Stimulated activated CD4-positive, alpha-beta T cell treated with anti-CD3 and anti-CD28 coated beads, Interleukin-4, amount 100 ng/mL, for 48 hours (primary cell): ENCODE results near the gene LANCL3.
"Not testable (repeated sequence)": the region's sequence is repeated elsewhere in the genome, so short reads cannot be mapped to it uniquely, and the experiment has no call there.

Experiments used
- DNase-seq, 2 donors: peaks; one replicate each; pipeline ENCODE4 v3.0.0-alpha.2; 2020; ENCODE audit warnings: low read depth in 2 of 2

LANCL3 gene

GRCh38 chrX:37571426-37572107 lies at the start of gene LANCL3:
TSS of gene LANCL3 (plus strand) at chrX:37571661. CDS start at chrX:37571871, 210 bp downstream.
- not testable (repeated sequence) for DNase-seq

- DNase-seq: not testable (repeated sequence)
These were observed 47.8 kb upstream of the LANCL3 start for GRCh38 chrX:37523673-37524072.

DNA sequence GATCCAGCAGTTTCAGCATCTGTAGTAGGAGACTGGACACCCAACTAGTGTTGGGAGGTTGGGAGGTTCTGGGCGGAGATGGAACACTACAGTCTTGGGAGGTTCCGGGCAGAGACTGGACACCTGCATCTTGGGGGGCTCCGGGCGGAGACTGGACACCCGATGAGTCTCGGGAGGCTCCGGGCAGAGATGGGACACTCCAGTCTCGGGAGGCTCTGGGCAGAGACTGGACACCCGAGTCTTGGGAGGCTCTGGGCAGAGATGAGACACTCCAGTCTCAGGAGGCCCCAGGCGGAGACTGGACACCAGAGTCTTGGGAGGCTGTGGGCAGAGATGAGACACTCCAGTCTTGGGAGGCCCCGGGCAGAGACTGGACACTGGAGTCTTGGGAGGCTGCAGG lies 29.5 kb upstream of the LANCL3 start:
- no peak for DNase-seq

GRCh38 chrX:37542791-37543190 lies 28.7 kb upstream of the LANCL3 start:
- no peak for DNase-seq

DNA sequence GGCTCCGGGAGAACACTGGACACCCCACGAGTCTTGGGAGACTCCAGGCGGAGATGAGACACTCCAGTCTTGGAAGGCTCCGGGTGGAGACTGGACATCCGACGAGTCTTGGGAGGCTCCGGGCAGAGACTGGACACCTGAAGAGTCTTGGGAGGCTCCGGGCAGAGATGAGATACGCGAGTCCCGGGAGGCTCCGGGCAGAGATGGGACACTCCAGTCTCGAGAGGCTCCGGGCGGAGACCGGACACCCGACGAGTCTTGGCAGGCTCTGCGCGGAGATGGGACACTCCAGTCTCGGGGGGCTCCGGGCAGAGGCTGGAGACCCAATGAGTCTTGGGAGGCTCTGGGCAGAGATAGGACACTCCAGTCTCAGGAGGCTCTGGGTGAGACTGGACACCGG lies 28.1 kb upstream of the LANCL3 start:
- DNase-seq: no peak

DNA sequence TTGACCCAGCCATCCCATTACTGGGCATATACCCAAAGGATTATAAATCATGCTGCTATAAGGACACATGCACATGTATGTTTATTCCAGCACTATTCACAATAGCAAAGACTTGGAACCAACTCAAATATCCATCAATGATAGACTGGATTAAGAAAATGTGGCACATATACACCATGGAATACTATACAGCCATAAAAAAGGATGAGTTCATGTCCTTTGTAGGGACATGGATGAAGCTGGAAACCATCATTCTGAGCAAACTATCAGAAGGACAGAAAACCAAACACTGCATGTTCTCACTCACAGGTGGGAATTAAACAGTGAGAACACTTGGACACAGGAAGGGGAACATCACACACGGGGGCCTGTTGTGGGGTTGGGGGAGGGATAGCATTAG lies 26.9 kb upstream of the LANCL3 start:
- DNase-seq: not testable (repeated sequence)

- no peak for DNase-seq
These were observed 26.4 kb upstream of the LANCL3 start for GRCh38 chrX:37545066-37545465.

DNA sequence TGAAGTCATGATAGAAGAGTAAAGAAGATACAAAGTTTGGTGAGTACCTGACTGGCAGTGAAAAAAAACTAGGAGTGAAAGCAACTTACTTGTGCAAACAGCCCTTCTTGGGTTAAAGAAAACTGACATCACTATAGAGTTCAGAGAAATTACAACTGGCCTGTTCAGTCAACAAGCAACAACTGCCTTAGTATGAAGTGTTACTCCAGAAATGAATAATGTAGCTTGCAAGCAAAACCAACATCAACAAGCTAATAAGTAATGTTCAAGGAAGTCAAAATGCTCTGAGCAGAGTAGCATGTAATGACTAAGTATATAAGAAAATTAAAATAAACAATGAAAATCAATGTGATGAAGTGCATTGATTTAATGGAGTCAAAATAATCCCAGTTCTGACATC lies 21.8 kb upstream of the LANCL3 start:
- DNase-seq: not testable (repeated sequence)

DNA sequence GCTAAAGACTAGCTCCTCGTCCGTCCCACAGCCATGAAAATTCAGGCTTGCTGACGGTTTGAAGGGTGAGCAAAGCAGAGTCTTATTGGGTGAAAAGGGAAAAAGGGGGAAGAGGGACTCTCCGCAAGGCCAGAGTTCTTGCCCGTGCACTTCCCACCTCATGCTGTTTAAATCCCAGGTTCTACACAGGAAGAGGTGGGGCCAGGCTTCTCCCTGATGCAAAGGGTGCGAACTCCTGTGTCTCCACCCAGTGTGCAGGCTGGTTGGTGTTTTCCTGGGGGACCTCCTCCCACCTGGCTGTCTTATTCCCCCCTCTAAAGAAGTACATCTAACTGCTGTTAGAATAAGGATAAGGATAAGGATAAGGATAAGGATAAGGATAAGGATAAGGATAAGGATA lies 18.0 kb upstream of the LANCL3 start:
- no peak for DNase-seq

GRCh38 chrX:37565254-37565653 lies 6.2 kb upstream of the LANCL3 start:
- DNase-seq: not testable (repeated sequence)

GRCh38 chrX:37570349-37570748 lies 1.1 kb upstream of the LANCL3 start:
- not testable (repeated sequence) for DNase-seq

GRCh38 chrX:37572108-37572587 lies 687 bp downstream of the LANCL3 start:
- DNase-seq: not testable (repeated sequence)

DNA sequence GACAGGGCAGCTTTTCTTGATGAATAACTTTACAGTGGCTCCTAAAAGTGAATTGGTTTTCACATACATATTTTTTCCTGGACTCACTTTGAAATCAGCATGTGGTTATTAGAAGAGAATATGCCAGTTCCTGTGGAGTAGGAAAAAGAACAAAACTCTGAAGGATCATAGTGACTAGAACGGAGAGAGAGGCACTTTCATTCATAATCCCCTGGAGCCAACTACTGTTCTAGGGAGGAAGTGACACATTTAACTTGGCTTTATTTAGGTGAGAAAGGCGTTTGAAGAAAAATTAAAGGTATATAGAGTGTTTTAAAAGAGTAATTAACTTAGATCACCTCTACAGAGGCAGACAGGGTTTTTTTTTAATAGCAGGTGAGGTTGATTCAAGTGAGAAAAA lies 1.7 kb downstream of the LANCL3 start:
- DNase-seq: not testable (repeated sequence)

DNA sequence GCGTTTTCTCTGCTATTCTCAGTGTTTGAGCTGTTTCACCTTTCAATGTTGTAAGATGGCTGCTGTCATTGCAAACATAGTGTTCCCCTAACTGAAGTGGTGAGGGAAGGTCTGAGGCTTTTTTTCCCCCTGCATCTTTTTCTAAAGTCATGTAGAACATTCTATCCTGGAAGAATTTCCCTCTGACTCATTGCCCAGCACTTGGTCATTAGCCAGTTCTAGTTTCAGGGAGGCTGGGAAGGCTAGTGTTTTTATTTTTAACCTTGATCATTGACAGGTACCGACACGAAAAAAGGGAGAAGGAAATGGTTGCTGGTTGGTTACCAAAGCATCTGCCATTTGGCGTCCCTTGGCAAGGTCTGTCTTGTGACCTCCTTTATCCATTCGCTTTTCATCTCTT lies 6.6 kb downstream of the LANCL3 start:
- DNase-seq: no peak

GRCh38 chrX:37580080-37580479 lies 8.6 kb downstream of the LANCL3 start:
- DNase-seq: no peak

- DNase-seq: not testable (repeated sequence)
These were observed 15.9 kb downstream of the LANCL3 start for GRCh38 chrX:37587337-37587736.

DNA sequence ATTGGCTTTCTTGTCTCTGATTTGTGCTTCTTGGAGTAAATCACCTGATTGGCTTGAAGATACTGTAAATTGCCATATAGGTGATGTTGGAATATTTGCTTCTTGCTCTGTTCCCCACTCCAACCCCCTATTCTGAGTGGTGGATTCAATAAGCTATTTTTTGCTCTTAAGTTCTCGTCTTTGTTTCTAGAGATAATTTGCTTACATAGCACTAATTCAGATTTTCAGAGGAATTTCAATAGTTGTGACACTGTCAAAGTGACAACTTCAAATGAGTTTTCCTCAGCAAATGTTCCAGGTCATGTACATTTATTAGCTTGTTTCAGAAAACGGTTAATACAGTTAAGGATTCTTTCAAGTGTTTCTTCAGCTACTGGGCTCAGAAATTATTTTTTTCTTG lies 18.6 kb downstream of the LANCL3 start:
- DNase-seq: no peak

GRCh38 chrX:37594755-37595382 lies 23.4 kb downstream of the LANCL3 start:
- no peak for DNase-seq

- no peak for DNase-seq
These were observed 28.3 kb downstream of the LANCL3 start for GRCh38 chrX:37599729-37600128.

DNA sequence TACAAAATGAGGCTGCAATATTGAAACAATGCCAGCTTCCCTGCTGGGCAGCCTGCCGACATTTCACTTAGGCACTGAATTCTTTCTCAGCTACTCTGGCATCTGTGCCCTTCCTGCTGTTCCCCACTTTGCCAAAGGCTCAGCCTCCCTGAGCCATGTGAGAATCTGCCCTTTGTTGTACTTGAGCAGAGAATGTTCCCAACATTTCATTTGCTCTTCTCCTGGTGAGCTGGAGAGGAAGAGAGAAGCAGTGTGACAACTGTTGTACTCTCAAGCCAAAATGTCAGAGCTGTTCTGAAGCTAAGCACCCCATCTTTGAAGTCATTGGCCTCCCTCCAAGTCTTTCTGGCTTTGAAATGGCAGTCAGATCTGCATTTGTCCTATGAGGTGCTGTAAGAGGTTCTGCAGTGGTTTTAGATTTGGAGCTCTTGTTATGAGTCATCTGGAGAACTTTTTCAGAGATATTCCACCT lies 32.5 kb downstream of the LANCL3 start:
- no peak for DNase-seq

DNA sequence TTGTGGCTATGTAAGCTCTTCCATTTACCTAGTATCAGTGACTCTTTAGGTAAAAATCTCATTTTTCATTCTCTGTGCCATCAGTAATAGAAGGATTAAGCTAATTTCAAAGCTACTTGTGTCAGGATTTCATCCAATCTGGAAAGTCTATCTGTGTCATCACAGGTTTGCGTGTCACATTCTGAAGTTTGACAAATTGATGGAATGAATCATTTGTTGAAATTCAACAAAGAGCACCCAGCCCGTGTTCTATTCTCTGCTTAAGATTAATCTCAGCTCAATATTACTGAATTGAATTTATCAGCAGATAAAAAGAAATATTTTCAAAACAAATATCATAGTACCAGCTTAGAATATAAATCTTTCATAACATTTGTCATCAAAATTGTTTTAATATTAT lies 35.8 kb downstream of the LANCL3 start:
- DNase-seq: no peak

DNA sequence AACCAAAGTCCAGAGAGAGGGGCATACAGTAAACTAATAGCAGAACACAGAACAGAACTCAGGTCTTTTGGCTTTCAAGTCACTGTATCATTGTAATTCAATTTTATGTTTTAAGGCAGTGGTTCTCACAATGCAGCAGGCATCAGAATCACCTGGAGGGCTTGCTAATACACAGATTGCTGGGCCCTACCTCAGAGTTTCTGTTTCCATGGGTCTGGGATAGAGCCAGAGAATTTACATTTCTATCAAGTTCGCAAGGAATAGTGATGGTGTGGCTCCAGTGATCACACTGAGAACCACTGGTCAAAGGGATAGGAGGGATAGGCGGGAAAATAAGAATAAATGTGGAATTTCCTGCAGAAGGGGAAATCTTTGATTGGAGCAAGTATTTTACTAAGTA lies 36.7 kb downstream of the LANCL3 start:
- no peak for DNase-seq

DNA sequence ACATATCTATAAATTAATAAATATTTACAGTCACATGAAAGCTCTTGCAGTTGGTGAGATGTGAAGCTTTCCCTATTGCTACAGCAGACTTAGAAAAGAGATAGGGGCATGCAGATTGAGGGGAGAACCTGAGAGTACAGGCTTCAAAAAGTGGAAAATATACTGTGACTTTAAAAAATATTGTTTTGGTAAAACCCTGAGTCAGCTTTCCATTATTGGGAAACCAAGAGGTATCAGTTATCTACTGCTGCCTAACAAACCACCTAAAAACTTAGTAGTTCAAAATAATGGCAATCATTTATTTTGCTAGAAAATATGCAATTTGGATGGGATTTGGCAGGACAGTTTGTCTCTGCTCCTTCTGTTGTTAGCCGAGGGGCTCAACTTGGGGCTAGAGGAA lies 38.3 kb downstream of the LANCL3 start:
- no peak for DNase-seq
